Lower leg skin (tissue), 4 donors: ENCODE measurements around the gene VIL1. TPM values are rescaled to one million over a fixed set of nuclear protein-coding genes. Genes with fewer than 3 reads are reported as not detected.

Experiments
- DNase-seq, 2 donors: peaks; one replicate each; pipeline ENCODE4 v3.0.0-alpha.2; 2019; ENCODE audit warnings: low spot score in 2 of 2
- H3K4me3 ChIP-seq: fragments of 200-600 bp; sonication (generic); 2 replicates; pipeline ENCODE4 v1.5.1; 2017; ENCODE audit warnings: mild to moderate bottlenecking, low read depth; ENCODE audit not compliant: poor library complexity, severe bottlenecking
- POLR2A ChIP-seq, 2 donors: fragments of 450-650 bp; IDR thresholded peaks; one replicate each; pipeline ENCODE4 v1.6.1; 2016 to 2017; ENCODE audit warnings: antibody characterized with exemption in 2 of 2, mild to moderate bottlenecking in 1 of 2, moderate library complexity in 1 of 2
- WGBS, 2 donors: methylation state at CpG; one replicate each; pipeline ENCODE4 v1.1.5; 2018; 5-methylcytosine and 5-hydroxymethylcytosine counted together
- intact Hi-C: fragments of 100-400 bp; cut with DNase I; formaldehyde crosslinking; loops from one replicate; pipeline ENCODE4 v1.15.0; 2023; ENCODE audit warnings: low total_unique reads
- total RNA-seq, 4 donors: library from RNA; depleted of rRNA; stranded (reverse); fragments of >200 nt; gene quantifications; one replicate each; pipeline ENCODE4 v1.1.0, GENCODE V29; 2016
- TF ChIP-seq, protein P1 (sequence below), 3 donors: fragments of 450-650 bp; IDR thresholded peaks; one replicate each; pipeline ENCODE4 v1.5.1; 2016; ENCODE audit warnings: antibody characterized with exemption in 3 of 3, mild to moderate bottlenecking in 3 of 3, moderate library complexity in 2 of 3

Gene VIL1
- total RNA-seq, 4 donors from 2014 or later: 0.84 to 0.98 TPM; not detected in 2

DNA sequence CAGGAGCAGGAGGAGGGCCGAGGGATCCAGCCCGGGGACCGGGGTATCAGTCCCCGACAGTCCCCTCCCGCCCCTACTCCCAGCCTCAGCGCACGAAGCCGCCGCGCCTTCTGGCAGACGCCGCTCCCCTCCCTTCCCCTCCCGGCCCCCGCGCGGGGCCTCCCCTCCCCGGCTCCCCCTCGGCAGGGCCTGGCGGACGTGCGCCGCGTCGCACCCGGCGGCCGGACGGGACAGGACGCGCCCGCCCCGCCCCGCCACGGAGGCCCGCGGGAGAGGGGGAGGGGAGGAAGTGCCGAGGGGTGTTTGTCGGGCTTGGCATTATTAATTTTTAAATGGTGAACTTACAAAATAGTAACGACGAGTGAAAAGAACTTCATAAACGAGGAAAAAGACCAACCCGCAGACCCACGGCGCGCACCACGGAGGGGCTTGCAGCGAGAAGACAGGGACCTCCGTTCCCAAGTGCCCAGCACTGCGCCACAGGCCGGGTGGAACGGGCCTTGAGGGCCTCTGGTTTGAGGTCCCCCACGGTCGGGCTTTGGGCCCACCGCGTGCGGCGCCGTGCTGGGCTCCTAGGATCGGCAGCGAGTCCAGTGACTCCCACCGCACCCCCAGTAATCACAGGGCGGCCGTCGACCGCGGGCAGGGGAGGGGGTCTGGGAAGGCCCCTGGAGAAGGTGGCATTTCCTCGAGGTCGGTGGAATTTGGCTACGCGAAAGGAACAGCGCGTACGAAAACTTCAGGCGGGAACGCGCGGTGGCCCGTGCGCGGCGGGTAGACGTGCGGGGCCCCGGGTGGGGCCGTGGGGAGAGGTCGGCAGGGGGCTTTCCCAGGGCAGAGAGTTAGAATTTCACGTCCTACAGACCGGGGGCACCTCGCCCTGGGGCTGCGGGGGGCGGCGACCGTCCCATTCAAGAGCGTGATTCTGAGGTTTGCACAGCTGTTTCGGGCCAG lies 20.2 kb upstream of the VIL1 start:
- peak; percentile 70 to 96 for DNase-seq
- WGBS, 2 donors: 0 to 1% methylated on average over 52 to 73 of the region's 95 CpGs
- H3K4me3 ChIP-seq: peak overlapping the region; percentile 50
- peak in 1 of 2 donors; percentile 43 for TF ChIP-seq POLR2A (IDR thresholded peaks at IDR 0.05)
- TF ChIP-seq, protein P1, sequence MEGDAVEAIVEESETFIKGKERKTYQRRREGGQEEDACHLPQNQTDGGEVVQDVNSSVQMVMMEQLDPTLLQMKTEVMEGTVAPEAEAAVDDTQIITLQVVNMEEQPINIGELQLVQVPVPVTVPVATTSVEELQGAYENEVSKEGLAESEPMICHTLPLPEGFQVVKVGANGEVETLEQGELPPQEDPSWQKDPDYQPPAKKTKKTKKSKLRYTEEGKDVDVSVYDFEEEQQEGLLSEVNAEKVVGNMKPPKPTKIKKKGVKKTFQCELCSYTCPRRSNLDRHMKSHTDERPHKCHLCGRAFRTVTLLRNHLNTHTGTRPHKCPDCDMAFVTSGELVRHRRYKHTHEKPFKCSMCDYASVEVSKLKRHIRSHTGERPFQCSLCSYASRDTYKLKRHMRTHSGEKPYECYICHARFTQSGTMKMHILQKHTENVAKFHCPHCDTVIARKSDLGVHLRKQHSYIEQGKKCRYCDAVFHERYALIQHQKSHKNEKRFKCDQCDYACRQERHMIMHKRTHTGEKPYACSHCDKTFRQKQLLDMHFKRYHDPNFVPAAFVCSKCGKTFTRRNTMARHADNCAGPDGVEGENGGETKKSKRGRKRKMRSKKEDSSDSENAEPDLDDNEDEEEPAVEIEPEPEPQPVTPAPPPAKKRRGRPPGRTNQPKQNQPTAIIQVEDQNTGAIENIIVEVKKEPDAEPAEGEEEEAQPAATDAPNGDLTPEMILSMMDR (IDR thresholded peaks at IDR 0.05): no peak
- intact Hi-C loops: loop anchor here (10.0 kb wide), 1 partner anchor 124 kb away; the partner anchor contains the start of genes AAMP and PNKD

DNA sequence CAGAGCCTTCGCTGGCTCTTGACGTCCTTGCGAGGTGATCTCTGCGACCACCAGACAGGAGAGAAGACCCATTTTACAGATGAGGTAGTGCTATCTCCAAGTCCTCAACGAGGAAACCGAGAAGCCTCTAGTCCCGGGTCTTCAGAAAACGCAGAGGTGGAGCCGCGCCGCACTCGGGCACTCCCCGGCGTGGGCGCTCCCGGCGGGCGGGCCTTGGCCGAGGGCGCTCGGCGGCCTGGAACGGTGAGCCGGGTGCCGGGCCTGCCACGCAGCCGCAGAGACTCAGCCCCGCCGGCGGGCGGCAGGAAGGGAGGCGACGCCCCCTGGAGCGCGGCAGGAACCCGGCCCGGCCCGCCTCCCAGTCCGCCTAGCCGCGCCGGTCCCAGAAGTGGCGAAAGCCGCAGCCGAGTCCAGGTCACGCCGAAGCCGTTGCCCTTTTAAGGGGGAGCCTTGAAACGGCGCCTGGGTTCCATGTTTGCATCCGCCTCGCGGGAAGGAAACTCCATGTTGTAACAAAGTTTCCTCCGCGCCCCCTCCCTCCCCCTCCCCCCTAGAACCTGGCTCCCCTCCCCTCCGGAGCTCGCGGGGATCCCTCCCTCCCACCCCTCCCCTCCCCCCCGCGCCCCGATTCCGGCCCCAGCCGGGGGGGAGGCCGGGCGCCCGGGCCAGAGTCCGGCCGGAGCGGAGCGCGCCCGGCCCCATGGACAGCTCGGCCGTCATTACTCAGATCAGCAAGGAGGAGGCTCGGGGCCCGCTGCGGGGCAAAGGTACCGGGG lies 19.3 kb upstream of the VIL1 start, which contains the start of gene CTDSP1:
Gene CTDSP1, plus strand, starts transcription at position 478 of the 776 bp plus-strand sequence. Its CDS starts 223 bp downstream, at position 701.
- intact Hi-C loops: loop anchor here (10.0 kb wide), 1 partner anchor 125 kb away; the partner anchor contains the start of genes AAMP and PNKD
- no peak for TF ChIP-seq POLR2A (IDR thresholded peaks at IDR 0.05)
- TF ChIP-seq, protein P1 (IDR thresholded peaks at IDR 0.05): no peak
- 0% methylated on average over 20 to 32 of the region's 78 CpGs for WGBS, 2 donors
- peak within 1 kb of the TSS; percentile 92 for H3K4me3 ChIP-seq
- peak; percentile 96 to 99 for DNase-seq

GRCh38 chr2:218400167-218400929 lies 18.6 kb upstream of the VIL1 start:
- peak overlapping the region; percentile 92 for H3K4me3 ChIP-seq
- DNase-seq: peak in 1 of 2 donors; percentile 90
- TF ChIP-seq, protein P1 (IDR thresholded peaks at IDR 0.05): no peak
- TF ChIP-seq POLR2A (IDR thresholded peaks at IDR 0.05): no peak
- WGBS, 2 donors: 1 to 2% methylated on average over 23 to 31 of the region's 63 CpGs
- intact Hi-C loops: no loop called here

- intact Hi-C loops: no loop called here
- peak overlapping the region; percentile 92 for H3K4me3 ChIP-seq
- DNase-seq: no peak
- TF ChIP-seq POLR2A (IDR thresholded peaks at IDR 0.05): no peak
- TF ChIP-seq, protein P1 (IDR thresholded peaks at IDR 0.05): no peak
- WGBS, 2 donors: 20 to 21% methylated on average over 22 to 24 of the region's 24 CpGs
These were observed 17.7 kb upstream of the VIL1 start for GRCh38 chr2:218400930-218401881.
